ENCODE data around the gene DNAJB8.

Gene DNAJB8

DNA sequence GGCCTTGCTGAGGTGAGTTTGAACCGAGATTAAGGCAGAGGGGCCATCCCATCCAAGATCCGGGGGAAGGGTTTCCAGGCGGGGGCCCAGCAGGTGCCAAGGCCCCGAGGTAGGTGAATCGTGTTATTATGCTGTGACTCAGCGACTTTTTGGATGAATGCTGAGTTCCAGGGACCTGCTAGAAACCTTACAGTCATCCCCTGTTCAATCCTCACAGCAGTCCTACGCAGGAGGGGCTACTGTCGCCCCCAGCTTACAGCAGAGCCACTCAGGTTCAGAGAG, 40.9 kb downstream of the DNAJB8 start:
- DNase-seq (ENCODE audit: low spot score) = no peak

DNA sequence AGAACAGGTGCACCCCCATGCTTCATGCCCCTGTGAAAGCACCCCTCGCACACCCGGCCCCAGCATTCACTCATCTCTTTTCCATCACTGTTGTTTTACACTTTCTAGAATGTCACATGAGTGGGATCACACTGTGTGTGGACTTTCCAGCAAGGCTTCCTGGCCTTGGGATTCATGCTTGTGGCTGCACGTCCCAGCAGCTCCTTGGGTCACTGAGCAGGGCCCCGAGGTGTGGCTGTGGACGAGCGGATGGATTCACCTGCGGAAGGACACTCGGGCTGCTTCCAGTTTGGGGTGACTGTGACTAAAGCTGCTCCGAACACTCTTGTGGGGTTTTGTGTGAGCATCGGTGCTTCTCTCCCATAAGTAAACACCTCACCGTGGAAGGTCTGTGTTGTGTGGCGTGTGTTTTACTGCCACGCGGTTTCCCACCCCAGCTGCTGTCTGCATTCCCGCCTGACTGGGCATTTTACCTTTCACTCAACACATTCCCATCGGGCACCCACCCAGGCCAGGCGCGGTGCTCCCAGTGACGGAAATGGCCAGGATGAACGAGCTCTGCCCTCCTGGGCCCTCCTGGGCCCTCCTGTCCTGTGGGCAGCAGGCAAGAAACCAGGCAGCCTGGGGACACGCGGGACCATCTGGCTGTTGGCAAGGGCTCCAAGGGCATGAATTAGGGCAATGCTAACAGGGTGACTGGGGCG, 41.4 kb downstream of the DNAJB8 start:
- no peak for DNase-seq (ENCODE audit: low spot score)

DNA sequence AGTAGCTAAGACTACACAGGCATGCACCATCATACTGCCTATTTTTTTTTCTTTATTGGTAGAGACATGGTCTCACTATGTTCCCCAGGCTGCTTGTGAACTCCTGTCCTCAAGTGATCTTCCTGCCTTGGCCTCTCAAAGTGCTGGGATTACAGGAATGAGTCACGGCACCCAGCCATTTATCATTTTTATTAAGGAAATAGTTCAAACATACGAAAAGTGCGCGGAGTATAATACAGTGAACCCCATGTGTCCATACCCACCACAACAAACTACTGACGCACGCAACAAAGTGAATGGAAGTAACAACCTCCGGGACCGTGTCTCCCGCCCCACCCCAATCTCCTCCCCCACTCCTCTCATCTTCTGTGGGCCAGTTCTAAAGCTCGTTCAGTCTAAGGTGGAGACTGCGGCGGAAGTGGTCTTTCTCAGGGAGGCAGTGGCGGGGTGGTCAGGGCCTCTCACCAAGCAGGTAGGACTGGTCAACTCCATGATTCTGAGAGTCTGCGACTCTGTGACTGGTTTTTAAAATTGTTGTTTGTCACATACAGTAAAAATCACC, 42.1 kb downstream of the DNAJB8 start:
- DNase-seq (ENCODE audit: low spot score) = no peak

DNA sequence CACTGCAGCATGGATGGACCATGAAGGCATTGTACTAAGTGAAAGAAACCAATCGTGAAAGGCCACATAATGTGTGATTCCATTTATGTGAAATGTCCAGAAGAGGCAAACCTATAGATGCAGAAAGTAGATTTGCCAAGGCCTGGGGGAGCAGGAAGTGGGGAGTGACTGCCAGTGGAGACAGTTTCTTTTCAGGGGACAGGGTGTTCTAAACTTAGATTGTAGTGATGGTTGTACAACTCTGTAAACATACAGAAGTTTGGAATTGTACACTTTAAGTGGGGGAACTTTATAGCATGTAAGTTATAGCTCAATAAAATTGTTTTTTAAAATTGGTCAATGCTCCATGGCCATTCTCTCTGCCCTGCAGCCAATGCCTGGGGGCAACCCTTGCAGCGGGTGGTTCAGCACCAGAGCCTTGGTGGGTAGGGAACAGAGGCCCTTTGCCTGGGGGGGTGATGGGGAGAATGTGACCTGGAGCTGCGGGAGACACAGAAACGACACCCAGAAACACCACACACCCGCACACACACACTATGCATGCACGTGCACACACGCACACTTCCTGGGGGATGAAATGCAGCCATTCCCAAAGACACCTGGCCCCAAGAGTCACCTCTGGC, 43.1 kb downstream of the DNAJB8 start:
- no peak for DNase-seq (ENCODE audit: low spot score)

DNA sequence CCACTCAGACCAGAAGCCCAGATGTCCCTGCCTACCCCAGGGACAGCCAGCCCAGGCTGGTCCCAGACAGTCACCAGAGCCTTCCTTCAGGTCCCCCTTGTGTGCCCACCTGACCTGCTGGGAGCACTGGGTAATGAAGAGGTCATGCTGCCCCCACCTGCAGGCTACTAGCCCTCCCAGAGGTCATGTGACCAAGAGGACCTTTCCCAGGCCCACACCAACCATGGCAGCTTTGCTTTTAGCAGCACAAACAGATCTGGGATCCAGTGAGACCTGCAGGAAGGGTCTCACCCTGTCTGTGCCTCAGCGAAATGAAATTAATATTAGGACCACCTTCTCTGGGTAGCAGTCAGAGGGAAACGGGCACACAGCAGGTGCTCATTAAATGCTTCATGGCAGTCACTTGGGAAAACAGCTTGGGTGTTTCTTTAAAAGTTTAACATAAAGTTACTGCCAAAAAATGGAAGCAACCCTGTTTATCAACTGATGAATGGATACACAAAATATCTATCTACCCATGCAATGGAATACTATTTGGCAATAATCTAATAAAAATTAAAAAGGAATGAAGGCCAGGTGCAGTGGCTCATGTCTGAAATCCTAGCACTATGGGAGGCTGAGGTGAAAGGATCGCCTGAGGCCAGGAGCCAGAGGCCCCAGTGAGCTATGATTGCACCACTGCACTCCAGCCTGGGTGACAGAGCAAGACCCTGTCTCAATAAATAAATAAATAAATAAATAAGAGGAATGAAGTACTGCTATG, 43.7 kb downstream of the DNAJB8 start:
- DNase-seq (ENCODE audit: low spot score) = no peak

DNA sequence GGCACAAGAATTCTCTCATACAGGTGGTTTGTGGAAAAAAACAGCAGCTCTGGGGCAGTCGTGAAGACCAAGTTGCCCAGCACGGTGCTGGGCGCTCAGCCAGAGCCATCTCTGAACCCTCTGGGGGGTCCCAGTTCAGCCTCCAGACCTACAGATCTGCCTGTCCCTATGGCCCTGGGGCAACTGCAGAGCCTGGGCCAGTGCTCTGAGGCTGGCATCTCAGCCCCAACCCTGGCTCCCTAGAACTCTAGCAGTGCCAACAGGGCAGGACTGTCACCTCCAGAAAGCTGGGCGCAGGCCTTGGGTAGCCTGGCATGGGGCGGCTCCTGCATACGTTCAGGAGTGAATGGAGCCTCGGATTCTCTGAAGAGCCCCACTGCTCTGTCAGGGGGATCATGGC, 44.7 kb downstream of the DNAJB8 start:
- DNase-seq (ENCODE audit: low spot score) = no peak

DNA sequence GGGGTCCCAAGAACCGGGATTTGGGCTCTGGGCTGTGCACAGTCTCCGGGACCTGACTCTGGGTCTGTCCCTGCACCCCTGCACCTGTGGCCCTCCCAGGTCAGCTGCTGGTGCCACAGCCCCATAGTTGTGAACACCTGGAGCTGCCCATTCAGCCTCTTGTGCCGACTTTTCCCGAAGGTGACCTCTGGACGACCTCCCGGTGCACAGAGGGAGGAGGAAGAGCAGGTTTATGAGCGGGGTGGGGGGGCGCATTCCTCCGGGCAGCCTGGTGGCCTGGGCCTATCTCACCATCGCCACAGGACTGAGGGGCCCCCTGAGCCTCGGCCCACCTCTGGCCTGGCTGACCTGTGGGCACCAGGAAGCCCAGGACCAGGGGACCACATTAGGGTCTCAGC, 45.3 kb downstream of the DNAJB8 start:
- DNase-seq (ENCODE audit: low spot score) = no peak

DNA sequence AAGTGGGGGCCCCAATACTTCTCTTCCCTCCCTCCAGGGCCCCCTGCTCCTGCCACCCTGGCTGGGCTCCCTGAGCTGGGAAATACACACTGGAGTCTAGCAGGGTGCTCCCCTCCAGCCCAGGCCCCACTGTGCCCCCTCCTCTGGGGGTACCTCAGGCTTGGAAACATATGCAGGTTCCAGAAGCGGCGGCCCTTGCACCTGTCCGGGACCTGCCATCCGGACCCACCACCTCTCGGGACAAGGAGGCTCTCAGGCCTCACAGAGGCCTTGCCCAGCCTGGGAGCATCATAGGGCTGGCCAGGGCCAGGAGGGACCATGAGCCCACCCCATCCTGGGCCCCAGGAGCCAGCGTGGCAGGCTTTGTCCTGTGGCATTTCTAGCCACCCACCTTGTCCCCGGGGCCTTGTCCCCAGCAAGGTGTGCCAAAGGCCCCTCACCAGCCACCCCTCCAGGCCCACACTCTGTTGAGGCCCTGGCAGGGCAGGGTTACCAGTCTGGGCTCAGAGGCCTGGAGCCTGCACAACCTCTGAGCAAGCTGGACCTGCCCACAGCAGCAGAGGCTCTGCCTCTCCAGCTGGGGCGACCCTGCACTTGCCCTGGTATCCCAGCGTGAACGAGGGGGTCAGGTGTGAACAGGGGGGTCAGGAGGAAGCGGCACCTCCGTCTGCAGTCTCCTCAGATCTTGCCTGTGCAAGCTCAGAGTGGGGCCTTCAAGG, 45.8 kb downstream of the DNAJB8 start:
- DNase-seq (ENCODE audit: low spot score) = no peak

DNA sequence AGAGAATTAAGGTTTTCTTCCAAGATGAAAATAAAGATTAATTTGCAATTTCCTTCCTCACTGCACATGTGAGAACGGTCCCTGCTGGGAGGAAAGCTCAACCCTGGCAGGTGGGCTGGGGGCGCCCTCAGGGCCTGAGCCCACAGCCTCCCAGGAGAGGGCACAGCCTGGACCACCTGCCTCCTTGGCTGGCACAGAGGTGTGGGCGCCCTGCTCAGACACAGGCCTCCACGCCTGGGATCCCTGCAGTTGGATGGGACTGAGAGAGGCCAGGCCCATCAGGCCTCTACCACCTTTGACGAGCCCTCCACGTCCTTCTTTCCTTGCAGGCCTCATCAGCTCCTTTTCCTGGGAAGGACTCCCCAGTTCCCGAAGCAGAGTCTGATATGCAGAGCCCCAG, 46.4 kb downstream of the DNAJB8 start:
- DNase-seq (ENCODE audit: low spot score) = no peak

DNA sequence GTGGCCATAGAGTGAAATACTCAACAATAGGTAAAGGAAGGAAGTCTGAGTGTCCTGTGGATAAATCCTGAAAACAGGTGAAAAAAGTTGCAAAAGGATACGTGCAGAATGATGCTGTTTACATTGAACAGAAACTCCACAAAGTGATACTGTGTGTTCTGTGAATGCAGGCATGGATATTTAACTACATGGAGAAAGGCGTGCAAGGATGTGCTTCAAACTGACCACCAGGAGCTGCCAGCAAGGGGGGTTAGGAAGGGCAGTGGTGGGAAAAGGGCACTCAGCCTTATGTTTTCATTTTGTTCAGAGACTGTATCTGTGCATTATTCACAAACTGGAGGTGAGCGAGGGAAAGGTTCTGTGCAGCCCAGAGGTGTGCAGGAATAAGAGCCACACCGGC, 47.4 kb downstream of the DNAJB8 start:
- no peak for DNase-seq (ENCODE audit: low spot score)

DNA sequence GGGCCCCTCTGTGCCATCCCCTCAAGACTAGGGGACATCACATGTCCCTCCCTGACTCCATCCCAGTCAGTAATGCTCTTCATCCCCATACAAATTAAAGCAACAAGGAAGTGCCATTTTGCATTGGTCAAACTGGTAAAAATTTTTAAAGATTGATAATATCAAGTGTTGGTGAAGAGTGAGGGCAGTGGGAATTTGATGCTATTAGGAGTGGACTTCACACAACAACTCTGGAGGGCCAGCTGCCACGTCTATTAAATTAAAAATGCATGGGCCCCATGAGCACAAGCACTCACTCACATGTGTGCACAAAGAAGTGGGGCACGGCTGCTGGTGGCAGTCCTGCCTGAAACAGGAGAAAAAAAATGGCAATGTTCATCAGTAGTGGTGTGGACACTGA, 47.8 kb downstream of the DNAJB8 start:
- no peak for DNase-seq (ENCODE audit: low spot score)

DNA sequence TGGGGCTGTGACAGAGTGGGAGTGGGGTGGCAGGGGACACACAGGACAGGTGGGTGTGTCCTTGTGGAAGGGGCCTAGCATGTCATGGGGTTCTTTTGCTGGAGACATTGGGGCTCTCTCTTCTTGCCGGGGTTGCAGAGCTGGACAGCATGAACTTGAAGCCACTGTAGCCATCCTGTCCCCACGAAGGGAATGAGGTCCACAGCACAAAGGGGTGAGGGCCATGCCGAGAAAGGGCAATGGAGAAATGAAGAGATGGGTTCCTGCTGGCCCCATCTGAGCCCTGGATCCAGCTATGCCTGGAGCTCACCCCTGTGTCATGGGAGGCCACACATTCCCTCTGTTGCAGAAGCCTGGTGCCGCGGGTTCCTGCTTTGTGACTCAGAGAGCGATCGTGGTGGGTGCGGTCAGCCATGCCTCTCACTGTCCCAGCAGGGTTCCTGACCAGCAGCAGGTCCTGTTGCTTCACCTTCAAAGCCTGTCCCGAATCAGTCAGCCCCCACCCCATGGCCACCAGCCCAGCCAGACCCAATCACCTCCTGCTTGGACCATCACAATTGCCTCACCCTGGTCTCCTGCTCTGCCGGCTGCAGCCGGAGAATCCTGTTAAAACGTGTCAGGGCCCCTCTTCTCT, 50.0 kb downstream of the DNAJB8 start:
- DNase-seq (ENCODE audit: low spot score) = peak; percentile 67

DNA sequence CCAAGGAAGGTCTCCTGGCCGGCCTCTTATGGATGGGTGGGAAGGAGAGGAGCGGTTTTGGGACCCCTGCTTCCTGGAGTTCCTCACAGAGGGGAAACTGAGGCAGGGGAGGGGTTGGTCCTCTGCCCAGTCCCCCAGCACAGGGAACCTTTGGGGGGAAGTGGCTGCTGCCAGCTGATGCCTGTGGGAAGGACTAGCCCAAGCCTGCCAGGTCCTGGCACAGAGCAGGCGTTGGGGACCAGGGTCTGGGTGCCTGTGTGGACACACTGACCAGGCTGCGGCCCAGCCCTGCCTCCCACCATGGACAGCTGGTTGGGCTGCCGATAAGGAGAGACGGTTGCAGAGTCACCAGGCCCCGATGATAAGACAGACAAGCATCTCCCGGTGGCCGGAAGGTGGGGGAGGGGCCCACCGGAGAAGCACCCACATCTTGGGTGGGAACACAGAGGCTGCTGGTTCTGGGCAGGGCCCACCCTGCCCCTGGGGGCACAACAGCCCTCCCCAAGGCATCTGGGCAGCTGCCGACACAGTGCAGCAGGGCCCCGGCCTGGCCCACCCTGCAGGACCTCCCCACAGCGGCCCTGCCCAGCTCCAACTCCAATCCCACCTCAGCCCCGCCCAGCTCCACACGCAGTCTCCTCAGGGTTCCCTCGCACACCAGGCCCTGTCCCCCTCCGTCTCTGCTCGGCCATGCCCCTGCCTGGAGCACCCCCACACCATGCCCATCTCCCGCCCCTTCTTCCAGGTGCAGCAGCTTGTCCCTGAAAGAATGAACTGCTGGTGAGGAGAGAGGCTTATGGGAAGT, 50.7 kb downstream of the DNAJB8 start:
- no peak for DNase-seq (ENCODE audit: low spot score)

DNA sequence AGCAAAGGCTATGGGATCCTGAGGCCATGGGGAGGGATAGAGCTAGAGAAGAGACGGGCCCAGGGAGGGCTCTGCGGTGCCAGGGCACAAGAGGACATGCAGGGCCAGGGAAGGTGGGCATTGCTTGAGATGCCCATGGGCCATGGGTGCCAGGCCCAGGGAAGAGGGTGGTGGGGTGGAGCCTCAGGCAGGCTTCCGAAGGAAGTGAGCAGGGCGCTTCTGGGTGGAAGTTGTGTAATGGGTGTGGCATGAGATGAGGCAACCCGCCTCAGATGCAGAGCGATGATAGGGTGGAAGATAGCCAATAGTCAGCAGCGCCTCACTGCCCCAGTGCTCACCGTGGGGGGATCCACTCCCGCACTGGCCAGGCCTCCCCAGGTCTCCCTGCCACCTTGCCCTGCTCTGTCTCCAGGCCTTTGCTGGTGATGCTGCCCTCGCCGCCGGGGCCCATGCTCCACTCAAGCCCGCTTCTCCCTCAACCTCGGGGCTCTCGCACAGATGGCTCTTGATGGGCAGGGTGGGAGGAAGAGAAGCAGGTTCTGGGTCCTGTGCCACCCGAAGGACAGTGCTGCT, 51.4 kb downstream of the DNAJB8 start:
- no peak for DNase-seq (ENCODE audit: low spot score)

DNA sequence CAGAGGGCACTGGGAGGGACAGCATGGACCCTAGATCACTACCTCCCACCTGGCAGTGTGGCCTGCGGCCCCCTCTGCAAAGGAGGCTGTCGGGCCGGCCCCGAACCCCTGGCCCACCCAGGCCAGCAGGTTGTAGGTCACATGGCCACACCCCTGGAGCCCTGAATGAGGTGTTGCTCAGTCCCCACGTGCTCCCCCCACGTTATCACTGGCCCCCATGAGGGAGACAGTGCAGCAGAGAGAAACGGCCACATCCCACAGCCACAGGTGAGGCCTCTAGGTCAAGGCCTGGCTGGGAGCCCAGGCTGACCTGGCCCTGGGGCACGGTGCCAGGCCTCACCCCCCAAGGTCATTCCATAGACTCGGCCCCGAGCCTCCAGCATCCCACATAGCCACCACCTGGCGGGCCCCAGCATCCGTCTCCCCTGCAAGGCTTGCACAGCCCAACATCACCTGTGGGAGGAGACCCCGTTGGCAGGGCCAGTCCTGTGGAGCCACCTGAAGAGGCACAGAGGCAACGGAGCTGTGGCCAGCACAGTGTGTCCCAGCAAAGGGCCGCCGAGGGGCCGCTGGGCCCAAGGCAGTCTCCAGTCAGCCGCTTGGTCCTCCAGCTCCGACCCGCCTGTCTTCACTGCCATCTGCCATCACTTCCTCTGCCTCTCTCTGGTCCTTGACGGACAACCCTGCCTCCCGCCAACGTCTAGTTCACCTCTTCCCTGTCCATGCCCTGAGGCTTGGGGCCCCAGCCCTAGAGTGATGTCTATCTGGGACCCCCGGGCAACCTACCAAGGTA, 53.1 kb downstream of the DNAJB8 start:
- DNase-seq (ENCODE audit: low spot score) = no peak

DNA sequence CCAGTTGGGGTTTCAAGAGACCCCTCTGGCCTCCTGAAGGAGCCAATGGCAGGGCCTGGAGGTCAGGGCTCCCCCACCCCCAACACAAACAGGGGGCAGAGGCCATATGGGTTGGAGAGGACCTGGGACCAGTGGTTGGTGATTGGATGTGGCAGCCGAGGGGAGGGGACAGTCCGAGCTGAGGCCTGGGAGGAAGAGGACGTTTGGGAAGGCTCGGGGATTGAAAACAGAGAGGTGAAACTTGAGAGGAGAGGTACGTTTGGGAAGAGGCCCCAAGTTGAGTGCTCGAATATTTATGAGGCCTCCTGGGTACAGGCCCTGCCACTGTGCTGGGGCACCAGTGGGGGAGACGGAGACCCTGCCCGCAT, 53.7 kb downstream of the DNAJB8 start:
- DNase-seq (ENCODE audit: low spot score) = no peak

Data from HuH-7 (cell line).